Activated CD4-positive, CD25-positive, alpha-beta regulatory T cell treated with anti-CD3 and anti-CD28 coated beads, Interleukin-2, amount 50 U/mL, for 24 hours (primary cell): ENCODE data around the gene LGALS9.
"Not testable (repeated sequence)": the region's sequence is repeated elsewhere in the genome, so short reads cannot be mapped to it uniquely, and the experiment has no call there.

Experiments
- ATAC-seq, 2 donors: fragments of 150-1000 bp; cut with Tn5 transposase; one replicate each; pipeline ENCODE4 v1.10.0; 2021; ENCODE audit warnings: mild to moderate bottlenecking in 1 of 2, moderate library complexity in 1 of 2

LGALS9 gene

GRCh38 chr17:27655525-27656111 is 24.6 kb downstream of the LGALS9 start:
- not testable (repeated sequence) for ATAC-seq

GRCh38 chr17:27656620-27657019 is 25.6 kb downstream of the LGALS9 start:
- ATAC-seq = not testable (repeated sequence)

GRCh38 chr17:27657620-27658019 is 26.6 kb downstream of the LGALS9 start:
- no peak for ATAC-seq

GRCh38 chr17:27659683-27660082 is 28.7 kb downstream of the LGALS9 start:
- no peak for ATAC-seq

- no peak for ATAC-seq
Observed at GRCh38 chr17:27660436-27660835, 29.4 kb downstream of the LGALS9 start.

GRCh38 chr17:27663936-27664605 is 33.1 kb downstream of the LGALS9 start:
- ATAC-seq = no peak

GRCh38 chr17:27664606-27664965 is 33.6 kb downstream of the LGALS9 start:
- no peak for ATAC-seq

GRCh38 chr17:27665549-27665948 is 34.6 kb downstream of the LGALS9 start:
- ATAC-seq = no peak

GRCh38 chr17:27666270-27666669 is 35.3 kb downstream of the LGALS9 start:
- ATAC-seq = not testable (repeated sequence)

GRCh38 chr17:27666831-27667560 is 36.0 kb downstream of the LGALS9 start:
- ATAC-seq = no peak

- no peak for ATAC-seq
Observed at GRCh38 chr17:27667656-27668487, 36.9 kb downstream of the LGALS9 start.

GRCh38 chr17:27668488-27668823 is 37.5 kb downstream of the LGALS9 start:
- ATAC-seq = no peak

- no peak for ATAC-seq
Observed at GRCh38 chr17:27669136-27669535, 38.1 kb downstream of the LGALS9 start.

GRCh38 chr17:27669850-27670249 is 38.9 kb downstream of the LGALS9 start:
- ATAC-seq = no peak

GRCh38 chr17:27670791-27671590 is 40.0 kb downstream of the LGALS9 start:
- no peak for ATAC-seq

GRCh38 chr17:27671591-27671910 is 40.6 kb downstream of the LGALS9 start:
- ATAC-seq = no peak

- ATAC-seq = not testable (repeated sequence)
Observed at GRCh38 chr17:27671977-27672480, 41.0 kb downstream of the LGALS9 start.

- ATAC-seq = no peak
Observed at GRCh38 chr17:27674335-27674734, 43.3 kb downstream of the LGALS9 start.

- no peak for ATAC-seq
Observed at GRCh38 chr17:27677191-27677590, 46.2 kb downstream of the LGALS9 start.

- ATAC-seq = not testable (repeated sequence)
Observed at GRCh38 chr17:27686322-27686721, 55.3 kb downstream of the LGALS9 start.

- ATAC-seq = no peak
Observed at GRCh38 chr17:27690882-27691281, 59.9 kb downstream of the LGALS9 start.

GRCh38 chr17:27695254-27695814 is 64.3 kb downstream of the LGALS9 start:
- not testable (repeated sequence) for ATAC-seq
